Measurements from ENCODE around the gene TRPV3.
"Not testable (repeated sequence)": the region's sequence is repeated elsewhere in the genome, so short reads cannot be mapped to it uniquely, and the experiment has no call there.

The TRPV3 gene

DNA sequence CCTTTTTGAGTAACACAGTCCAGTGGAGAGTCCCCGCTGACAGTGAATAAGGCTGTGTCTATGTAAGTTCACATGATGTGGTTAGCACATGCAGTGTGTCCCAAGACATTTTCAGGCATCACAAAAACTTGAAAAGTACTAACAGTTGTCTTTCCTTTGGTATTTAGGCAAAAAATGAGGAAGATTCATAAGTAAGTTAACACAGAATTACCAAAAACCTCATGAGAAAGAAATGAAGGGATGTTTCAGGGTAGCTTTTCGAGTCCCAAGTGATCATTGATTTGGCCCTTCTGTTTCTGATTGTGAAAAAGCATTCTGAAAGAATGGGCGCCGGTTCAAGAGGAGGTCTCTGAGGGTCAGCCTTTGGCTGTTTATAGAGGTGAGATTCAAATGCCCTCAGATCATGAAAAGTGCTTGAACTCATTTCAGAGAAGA lies 82.3 kb downstream of the TRPV3 start:
- DNase-seq, result no peak
- no peak for TF ChIP-seq POLR2A (IDR thresholded peaks at IDR 0.05; ENCODE audit: low read length)
- no peak for TF ChIP-seq GATA1 (IDR thresholded peaks at IDR 0.05; ENCODE audit: low read depth, low read length)

DNA sequence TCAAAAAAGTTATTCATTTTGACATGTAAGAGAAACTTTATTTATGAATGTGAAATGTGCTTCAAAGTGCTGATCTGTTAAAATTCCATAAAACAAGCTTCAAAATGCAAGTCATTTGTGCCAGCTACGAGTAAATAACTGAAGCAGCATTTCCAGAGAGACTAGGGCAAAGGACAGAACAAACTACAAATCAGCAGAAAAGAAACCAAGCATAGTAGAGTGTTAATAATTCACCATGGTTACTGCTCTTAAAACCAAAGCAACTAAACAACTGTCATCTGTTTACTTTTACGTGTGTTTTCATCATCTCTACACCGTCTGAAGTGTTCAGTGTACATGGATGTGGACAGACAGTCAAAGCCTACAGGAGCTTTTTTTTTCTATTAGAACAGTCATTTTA lies 83.4 kb downstream of the TRPV3 start:
- DNase-seq, result no peak
- no peak for TF ChIP-seq POLR2A (IDR thresholded peaks at IDR 0.05; ENCODE audit: low read length)

DNA sequence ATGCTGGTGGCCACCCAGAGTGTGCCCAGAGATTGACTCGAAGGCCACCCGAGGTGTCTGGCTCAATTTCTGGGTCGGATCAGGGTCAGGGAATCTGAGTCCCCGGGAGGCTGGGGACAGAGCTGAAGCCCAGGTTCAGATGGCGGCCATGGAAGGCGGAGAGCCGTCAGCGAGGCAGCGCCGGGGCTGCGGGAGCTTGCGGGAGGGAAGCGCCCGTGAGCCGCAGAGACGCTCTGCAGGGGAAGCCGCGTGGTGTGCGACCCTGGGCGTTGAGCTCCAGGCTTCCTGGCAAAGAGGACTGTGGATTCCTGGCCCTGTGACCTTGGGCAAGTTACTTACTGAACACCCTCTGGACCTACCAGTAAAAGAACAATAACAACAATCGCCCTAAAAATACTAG lies 85.5 kb downstream of the TRPV3 start:
- TF ChIP-seq POLR2A (IDR thresholded peaks at IDR 0.05; ENCODE audit: low read length), result no peak
- no peak for TF ChIP-seq GATA1 (IDR thresholded peaks at IDR 0.05; ENCODE audit: low read depth, low read length)

DNA sequence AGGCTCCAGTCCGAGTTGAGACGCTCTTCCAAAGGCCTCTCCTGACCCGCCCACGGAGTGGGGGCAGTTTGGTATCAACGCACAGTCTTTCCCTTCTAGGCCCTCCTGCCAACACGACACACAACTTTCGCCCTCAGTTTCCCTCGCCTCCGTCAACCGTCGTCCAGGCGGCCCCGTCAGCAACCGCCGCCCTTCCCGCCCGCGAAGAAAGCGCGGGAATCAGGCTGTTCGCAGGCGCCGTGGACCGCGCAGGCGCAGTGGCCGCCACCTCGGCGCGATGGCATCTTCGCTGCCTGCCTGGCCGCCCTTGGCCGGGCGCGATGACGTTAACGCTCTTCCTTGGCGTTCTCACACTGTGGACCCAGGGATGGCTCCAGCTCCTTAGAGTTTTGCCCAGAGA lies 86.0 kb downstream of the TRPV3 start, which contains the start of gene SPATA22:
TSS of gene SPATA22 (minus strand) at position 221 of the 400 bp plus-strand sequence. CDS start 2,494 bp downstream, outside the sequence.
- TF ChIP-seq POLR2A (IDR thresholded peaks at IDR 0.05; ENCODE audit: low read length) (no peak), GATA1 (IDR thresholded peaks at IDR 0.05; ENCODE audit: low read depth, low read length) (no peak)
- no peak for DNase-seq

More for the DNA sequence above, 85.5 kb downstream of the TRPV3 start:
- no peak for DNase-seq

DNA sequence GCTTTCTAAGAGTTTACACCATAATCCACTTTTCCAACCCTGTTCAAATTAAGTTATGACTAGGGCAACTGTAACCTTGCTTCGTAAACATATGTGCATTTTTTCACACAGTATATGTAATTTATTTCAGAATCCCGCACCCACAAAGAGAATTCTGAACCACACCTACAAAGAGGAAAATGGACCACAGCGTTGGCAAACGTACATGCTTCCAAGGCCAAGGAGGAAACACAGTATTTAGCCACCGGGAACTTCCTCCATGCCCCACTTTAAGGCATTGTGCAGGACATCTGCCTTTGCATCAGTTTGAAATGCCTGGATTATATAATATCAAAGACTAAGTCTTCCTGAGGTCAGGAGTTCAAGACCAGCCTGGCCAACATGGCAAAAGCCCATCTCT lies 88.1 kb downstream of the TRPV3 start:
- TF ChIP-seq GATA1 (IDR thresholded peaks at IDR 0.05; ENCODE audit: low read depth, low read length), result no peak
- TF ChIP-seq POLR2A (IDR thresholded peaks at IDR 0.05; ENCODE audit: low read length), result no peak
- DNase-seq, result no peak

DNA sequence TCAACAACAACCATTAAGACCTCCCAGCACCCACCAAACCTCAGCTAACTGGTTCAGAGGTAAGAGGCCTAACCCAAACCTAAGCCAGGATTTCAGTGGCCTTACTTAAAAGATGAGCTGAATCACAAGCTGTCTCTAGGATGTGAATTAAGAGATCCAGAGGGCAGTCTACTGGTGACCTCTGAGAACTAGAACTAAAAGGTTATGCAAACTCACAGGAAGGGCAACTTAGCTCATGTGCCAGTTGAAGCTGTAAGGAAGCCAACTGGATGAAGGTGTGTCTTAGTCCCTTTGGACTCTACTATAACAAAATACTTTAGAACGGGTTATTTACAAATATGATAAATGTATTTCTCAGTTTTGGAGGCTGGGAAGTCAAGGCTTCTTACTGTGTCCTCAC lies 91.3 kb downstream of the TRPV3 start:
- not testable (repeated sequence) for DNase-seq
